NCI-H748 (cell line): Measurements from ENCODE around the gene CRABP2.
A peak's percentile ranks its signal among the peaks of the same experiment; 100 is the strongest.

Experiments used
- DNase-seq: peaks from one replicate; lab custom pipeline; 2025; ENCODE audit not compliant: unreplicated experiment; lab: John Stamatoyannopoulos, UW

The CRABP2 gene

DNA sequence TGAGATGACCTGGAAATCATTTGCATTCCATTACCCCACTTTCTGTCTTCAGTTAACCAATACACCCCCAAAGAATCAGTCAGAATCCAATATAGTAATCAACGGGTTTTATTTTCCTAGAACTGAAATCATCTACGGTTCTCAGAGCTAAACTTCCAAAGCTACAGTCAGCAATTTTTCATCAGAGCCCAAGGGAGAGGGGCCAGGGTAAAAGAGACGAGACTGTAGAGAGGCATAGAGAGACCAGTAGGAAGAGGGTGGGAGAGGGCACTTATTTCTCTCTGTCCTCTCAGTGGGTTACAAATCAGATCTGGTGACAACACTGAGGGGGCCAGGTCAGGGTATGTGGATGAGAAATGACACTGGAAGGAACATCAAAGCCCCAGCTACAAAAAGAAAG, 36.6 kb upstream of the CRABP2 start:
- no peak for DNase-seq

DNA sequence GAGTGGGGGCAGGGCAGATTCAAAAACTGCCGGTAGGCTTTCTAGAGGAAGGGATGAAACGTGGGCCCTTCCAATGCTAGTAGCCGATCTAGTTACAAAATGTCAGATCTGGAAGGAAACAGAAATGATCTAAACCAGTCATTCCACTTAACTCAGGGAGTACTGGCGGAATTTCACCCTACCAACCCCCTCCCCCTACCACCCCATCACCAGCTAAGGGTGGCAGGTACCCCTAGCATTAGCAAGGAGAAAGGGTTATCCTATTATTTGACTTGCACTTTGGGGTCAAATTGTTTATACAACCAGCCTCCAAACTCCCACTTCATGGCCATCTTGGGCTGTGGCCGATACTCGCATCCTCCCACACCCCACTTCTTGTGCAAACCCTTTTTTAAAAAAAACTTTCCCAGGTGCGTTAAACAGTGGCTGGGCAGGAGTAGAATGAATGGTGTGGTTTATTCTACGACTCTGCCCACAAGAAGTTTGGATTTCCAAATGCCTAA, 36.1 kb upstream of the CRABP2 start:
- no peak for DNase-seq

DNA sequence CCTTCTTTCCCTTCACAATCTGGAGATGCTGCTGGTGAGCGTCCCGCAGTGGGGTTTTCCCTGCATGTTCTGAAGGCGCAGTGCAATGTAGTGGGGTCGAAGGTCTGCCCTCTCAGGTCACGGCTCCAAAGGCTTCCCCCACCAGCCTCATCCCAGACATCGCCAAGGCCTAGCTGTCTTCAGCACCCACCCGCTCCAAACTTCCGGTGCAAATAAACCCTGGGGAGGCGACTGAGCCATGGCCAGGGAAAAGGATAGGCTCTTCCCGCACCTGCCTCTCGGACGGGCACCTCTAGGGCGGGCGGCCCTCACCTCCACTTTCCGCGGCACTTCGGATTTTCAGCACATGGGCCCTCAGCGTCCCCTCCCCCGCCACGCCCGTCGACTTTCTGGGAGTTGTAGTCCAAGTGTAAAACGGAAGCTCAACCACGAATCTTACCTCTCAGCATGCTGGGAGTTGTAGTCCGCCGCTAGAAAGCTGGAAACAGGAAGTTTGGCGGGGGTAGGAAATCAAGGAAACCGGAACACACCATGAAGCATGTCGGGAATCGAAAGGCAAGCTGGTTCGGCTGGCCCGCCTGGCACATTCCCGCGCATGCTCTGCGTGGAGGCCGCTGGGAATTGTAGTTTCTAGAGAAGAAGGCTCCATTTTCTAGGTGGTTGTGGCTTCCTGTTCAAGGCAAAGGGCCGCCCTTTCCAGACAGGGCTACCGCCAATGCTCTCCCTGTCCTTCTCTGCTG, 35.5 kb upstream of the CRABP2 start, which contains the start of gene MRPL24:
TSS of gene MRPL24 (minus strand) at position 348 of the 740 bp plus-strand sequence. CDS start 2,384 bp downstream, outside the sequence.
- DNase-seq: peak; percentile 99

DNA sequence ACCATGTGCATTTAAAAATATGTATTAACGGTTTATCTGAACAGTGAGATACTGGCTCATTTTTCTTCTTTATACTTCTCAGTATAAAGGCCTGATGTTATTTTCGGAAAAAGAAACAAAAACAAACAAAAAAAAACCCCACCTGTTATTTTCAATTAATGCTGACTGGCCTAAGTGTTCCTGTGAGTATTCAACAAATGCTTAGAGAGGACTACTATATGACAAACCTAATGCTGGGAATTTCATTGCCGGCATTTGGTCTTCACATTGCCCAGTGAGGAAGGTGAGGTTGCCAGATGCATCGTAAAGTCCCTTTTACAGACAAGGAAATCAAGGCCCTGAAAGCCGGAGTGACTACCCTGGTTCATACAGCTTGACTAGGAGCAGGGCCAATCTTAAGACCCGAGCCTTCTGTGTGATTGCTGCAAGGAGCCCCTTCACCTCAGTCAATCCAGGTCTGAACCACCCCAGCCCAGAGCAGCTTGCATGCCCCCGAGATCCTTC, 34.9 kb upstream of the CRABP2 start:
- DNase-seq: no peak

DNA sequence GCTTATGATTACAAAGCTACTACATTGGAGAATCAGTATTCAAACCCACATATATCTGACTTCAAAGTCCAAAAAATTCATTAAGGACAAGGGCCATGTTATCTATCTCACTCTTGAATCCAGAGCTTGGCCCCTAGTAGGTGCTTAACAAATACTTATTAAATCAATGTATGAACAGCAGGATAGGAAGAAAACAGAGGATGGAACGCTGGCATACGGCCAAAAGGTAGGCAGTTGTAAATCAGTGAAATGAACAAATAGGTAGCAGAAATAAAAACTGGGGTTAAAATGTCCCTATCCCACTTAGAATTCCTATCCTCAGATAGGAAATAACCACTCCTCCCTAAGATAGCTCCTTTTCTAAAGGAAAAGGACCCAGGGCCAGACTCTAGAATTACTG, 33.5 kb upstream of the CRABP2 start:
- no peak for DNase-seq

DNA sequence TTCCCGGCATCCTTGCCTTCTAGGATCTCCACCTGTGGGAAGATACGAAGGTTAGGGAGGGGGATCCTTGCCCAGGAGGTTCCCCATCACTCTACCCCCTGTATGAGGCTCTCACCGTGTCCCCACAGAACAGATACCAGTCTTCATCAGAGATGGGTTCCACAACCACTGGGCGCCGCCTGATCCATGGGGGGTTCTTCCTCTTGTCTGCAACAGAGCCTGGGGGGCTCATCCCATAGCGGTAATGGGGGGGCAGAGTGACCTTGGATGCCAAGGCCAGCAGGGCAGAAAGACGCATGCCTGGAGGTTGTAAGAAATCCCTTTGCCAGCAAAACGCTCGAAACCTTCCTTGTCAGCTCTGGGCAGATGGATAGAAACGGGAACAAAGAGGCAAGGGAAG, 33.0 kb upstream of the CRABP2 start:
- no peak for DNase-seq

DNA sequence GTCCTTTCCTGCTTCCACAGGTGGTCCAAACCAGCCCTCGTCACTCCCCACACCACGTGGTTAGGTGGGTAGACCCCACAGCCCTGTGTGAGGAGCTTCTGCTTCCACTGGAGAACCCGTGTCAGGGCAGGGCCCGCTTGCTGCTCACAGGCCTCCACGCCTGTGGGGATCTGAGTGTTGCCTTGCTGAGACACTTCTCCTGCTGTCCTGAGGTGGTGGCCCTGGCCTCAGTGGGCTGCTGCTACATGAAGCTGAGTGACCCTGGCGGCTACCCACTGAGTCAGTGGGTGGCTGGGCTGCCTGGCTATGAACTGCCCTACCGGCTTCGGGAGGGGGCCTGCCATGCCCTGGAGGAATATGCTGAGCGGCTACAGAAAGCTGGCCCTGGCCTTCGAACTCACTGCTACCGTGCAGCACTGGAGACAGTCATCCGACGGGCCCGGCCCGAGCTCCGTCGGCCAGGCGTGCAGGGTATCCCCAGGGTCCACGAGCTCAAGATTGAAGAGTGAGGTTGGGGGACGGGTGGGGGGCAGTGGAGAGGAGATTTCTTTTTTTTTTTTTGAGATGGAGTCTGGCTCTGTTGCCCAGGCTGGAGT, 28.7 kb upstream of the CRABP2 start:
- DNase-seq: no peak

DNA sequence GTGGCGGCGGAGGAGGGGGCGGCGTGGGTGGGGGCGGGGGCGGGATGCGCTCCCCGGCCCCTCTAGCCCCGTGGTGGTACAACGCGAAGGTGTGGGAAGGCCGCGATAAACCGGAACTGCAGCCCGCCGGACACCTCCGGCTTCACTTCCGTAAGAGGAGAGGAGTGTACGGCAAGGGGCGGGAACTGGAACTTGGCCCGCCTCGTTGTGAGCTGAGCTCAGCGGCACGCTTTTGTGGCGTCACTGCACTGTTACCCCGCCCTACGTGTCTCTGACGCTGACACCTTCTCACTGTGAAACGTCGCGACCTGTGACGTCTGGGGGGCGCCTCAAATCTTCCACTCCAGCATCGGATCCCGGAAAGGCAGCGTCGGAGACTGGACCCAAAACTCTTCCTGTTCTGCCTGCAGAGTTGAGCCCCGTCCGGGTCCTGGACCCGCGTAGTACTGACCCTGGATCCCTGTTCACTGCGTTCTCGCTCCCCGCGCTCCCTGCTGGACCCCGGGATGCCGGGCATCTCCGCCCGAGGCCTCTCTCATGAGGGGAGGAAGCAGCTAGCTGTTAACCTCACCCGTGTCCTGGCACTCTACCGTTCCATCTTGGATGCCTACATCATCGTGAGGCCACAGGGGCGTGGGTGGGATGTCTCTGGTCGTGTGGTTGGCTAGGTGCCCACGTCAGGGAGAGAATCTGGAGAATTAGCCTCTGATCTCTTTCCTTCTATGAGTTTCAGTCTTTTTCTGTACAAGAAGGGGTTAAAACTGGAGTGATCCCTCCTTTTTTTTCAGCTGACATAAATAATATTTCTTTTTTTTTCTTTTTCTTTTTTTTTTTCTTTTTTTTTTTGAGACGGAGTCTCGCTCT, 23.4 kb upstream of the CRABP2 start, which contains the start of gene ISG20L2:
TSS of gene ISG20L2 (minus strand) at position 168 of the 864 bp plus-strand sequence. CDS start 1,114 bp downstream, outside the sequence.
- DNase-seq: peak; percentile 98

DNA sequence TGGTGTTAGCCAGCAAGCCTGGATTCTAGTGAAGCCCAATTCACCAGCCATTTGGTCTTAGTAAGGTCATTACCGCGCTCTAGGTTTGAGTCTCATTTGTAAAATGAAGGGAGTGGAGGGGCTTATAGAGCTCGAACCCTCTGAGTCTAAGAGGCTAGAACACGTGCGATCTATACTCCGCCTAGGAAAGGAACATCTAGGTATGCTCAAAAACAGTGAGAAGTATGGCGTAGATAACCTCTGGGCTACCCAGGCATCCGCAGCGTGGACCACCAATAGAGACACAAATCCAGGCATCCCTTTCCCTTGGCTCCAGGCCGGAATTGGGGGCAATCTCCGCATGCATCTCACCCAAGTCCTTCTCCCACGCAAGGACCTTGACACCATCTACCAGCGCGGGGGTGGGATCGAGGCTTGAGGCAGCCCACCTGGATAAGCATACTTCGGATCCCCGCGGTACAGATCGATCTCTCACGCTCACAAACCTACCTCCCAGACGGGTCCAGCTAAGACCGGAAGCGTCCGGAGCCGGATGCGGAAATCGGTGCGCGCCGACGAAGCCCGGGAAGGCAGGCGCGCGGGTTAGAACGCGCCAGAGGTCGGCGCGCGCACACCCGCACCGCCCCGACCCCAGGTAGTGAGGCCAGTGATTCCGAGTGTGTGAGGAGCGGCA, 22.7 kb upstream of the CRABP2 start, which contains the start of gene METTL25B:
TSS of gene METTL25B (plus strand) at position 544 of the 673 bp plus-strand sequence. CDS start 636 bp downstream, outside the sequence.
- peak; percentile 91 for DNase-seq

DNA sequence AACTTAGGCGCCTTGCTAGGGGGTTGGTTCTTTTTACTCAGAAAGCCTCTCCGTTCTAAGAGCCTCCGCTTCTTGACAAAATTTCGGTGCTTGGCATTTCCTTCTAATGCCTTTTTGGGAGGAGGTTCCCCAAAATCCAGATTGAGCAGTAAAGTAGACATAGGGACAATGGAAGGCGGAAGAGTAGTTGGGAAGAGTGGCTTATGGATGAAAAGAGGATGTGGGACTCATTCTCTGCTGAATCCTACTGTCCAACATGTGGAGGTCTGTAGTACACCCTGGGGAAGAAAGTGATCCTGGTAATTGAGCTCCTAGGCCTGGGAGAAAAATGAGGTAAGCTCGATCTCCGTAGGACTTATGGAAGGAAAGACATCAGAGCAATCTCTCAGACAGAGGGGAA, 22.1 kb upstream of the CRABP2 start:
- DNase-seq: no peak

DNA sequence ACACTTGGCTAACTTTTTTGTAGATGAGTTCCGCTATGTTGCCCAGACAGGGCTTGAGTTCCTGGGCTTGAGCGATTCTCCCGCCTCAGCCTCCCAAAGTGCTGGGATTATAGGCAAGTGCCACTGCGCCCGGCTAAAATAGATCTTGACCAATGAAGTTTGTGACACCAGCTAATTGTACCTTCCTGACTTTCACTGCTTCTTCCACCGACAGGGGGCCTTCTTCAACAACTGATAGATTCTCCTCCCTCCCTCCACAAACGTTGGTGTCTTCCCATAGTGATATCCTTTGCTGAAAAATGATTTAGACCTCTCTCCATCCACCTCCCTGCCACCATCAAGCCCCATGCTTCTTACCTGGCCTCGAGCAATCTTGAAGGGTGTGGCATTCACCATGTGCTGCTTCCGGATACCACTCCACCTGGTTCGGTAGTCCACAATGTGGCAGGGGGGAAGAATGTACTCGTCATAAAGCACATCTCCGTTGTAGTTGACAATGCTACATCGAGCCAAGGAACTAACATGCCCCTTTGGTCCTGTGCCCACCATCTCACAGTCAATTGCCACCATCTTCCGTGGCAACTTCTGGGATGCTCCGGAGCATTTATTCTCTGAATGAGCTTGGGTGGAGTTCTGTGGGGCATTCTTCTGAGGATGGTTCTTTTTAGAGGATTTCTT, 21.3 kb upstream of the CRABP2 start:
- peak; percentile 54 for DNase-seq

DNA sequence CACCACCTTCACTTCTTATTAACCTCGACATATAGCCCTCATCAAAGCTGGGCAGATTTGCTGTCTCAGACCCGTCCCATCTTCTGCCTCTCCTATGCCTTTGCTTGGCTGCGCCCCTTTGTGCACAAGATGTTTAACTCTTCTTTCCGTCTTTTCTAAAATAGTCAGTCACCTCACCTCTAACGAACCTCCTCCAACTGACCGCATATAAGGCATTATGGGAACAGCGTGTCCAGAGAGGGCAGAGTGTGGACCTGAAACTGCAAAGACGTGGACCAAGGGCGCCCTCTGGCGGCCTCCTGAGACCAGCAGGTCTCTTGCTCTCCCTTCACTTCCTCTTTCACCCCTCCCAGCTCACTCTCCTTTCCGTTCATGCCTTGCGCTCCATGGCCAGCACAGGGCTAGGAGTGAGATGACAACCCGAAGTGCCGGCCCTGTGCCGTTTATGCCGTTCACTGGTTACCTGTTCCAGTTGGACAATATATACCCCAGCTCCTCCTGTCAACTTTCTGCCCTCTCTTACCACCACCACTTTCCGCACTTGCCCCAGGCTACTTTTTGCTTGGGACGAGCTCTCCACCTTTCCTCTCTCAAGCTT, 20.4 kb upstream of the CRABP2 start:
- peak; percentile 83 for DNase-seq

DNA sequence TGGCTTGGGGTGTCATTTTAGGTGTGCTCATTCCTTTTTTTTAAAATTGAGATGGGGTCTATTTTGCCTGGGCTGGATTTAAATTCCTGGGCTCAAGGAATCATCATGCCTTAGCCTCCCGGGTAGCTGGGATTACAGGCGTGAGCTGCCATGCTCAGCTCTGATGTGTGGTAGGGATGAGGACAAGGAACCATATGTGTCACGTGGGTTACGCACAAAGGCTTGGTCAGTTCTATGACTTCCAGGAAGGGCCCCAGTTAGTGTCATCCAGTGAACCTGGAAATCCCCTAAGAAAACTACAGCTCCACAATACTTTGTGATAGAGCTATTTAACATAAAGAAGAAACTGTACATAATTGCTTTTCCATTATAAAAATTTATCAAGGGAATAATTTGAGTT, 16.2 kb upstream of the CRABP2 start:
- no peak for DNase-seq

DNA sequence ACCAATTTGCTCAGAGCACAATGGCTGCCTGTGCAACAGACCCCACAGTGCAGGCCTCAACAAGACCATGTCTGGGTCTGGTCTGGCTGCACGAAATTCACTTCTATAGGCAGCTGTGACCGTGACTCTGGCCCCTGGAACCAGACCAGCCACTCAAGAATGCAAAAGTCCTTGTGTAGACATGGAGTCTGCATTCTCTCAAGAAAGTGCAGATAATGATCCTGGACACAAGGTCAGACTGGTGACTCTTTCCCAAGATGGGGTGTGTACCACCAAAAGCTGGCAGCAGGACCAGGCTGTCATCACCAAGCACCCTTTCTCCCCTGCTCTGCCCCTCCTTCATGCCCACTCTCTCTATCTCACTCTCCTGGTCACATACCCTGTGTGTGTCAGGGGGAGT, 15.7 kb upstream of the CRABP2 start:
- DNase-seq: no peak

DNA sequence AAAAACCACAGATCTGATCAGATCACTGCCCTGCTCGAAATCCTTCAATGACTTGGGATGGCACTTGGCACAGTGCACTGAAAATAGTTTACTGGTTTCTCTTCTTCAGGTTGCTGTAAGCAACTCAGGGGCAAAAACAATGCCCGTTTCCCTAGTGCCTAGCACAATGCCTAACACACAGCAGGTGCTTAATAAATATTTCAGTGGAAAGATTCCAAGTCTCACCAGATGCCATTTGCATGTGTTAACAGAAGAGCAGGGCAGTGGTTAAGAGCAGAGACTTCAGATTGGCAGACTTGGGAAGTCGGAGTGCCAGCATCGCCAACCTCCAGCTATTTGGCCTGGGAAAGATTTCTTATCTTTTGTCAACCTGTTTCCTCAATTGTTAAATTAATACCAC, 12.0 kb upstream of the CRABP2 start:
- no peak for DNase-seq

DNA sequence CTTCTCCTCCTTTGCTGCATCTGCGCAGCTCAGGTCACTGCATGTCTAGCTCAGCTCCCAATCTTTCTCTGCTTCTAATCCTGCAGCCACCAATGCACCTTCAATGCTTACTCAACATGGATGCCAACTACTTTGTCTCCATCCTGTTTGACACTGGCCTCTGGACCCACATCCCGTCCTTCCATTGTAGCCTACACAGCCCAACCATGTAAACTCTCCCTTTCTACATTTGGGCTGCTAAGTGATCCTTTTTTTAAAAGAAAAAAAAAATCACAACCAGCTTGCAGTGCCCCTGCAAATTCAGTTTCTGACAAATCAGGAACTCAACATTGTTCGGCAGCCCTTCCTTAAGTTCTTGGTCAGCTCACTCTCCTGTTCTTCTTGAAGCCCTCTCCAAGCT, 9.4 kb upstream of the CRABP2 start:
- no peak for DNase-seq

DNA sequence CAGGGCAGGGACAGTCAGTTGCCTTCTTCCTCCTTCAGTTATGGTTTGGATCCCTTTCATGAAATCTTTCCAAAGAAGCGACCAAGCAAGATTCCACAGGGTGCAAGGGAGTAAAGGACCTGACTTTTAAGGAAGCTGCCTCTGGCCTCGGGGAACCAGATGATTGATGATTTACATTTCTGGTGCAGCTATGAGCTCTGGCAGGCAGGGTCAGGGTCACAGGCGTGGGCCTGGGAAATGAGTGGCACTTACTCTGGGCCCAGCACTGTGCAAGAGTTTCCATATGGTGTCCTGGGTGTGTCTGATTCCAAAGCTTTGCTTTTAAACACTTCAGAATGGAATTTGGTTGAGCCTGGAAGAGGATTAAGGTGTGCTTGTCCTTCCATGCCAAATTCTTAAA, 7.2 kb upstream of the CRABP2 start:
- DNase-seq: no peak

DNA sequence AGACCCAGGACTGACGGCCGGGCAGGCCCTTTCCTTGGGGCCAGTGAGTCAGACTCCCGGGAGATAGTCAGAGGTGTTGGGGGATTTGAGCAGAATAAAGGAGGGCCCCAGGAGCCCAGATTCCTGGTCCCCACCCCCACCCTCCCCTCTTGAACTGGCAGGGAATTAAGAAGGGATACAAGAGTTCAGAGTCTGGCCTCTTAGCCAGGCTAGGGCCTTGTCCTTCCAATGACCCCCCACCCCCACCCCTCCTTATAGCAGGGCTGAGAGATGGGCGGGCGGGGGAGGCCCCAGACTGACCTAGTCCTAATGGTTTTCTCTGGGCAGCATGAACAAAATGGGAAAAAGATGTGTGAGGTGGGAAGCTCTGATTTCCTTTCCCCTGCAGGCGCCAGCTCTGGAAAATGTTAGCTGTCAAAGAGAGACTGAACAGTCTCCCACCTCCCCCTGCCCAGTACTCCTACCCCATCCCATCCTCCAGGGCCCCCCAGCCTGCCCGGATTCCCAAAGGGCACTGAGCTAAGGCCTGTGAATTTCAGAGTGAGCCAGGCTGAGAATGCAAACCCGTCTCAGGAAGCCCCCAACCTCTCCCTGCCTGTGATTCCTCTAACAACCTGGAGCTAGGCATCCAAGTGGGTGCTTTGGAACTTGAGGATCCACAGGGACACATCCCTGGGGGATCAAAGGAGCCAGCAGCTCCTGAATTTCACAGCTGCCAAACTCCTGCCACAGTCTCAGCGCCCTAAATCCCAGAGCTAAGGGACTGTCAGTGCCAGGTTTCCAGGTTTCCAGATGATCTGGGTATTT, 5.8 kb upstream of the CRABP2 start:
- DNase-seq: no peak
